SK-N-SH (cell line): ENCODE results near the gene NR6A1. TPM values are rescaled to one million over a fixed set of nuclear protein-coding genes. Genes with fewer than 3 reads are reported as not detected.

ENCODE experiments used
- CTCF ChIA-PET: fragments of 300-600, 350-600 bp; formaldehyde crosslinking; extraction: SDS; loops from one replicate; lab custom pipeline; 2021; lab: Yijun Ruan, JAX
- POLR2A ChIA-PET: fragments of 350-600 bp; sonication (Branson Sonifier 250); formaldehyde crosslinking; extraction: SDS; loops from one replicate; lab custom pipeline; 2020; ENCODE audit warnings: antibody characterized with exemption, inconsistent platforms; lab: Yijun Ruan, JAX
- DNase-seq: peaks from one replicate; pipeline ENCODE4 v3.0.0; 2012
- H2AFZ ChIP-seq: fragments of 200-600 bp; sonication (generic); 2 replicates; pipeline ENCODE4 v1.8.1; 2016; ENCODE audit warnings: antibody characterized with exemption, mild to moderate bottlenecking, low read depth
- H3F3A ChIP-seq: fragments of 200-600 bp; sonication (generic); replicated peaks from 2 replicates; pipeline ENCODE3; 2016; ENCODE audit warnings: antibody characterized with exemption, mild to moderate bottlenecking; ENCODE audit not compliant: insufficient read depth
- H3K27ac ChIP-seq, 2 experiments: fragments of 200-500 bp in 1 of 2; fragments of 200-600 bp in 1 of 2; sonication (Bioruptor generic) in 1 of 2; sonication (generic), shearing (Covaris generic) in 1 of 2; 2 replicates each; pipeline versions ENCODE4 v1.5.1 to v1.6.1; 2014 to 2016; ENCODE audit warnings: low read depth in 2 of 2, inconsistent platforms in 1 of 2, low read length in 1 of 2, mild to moderate bottlenecking in 1 of 2, mixed read lengths in 1 of 2
- H3K27me3 ChIP-seq: fragments of 200-600 bp; sonication (generic), shearing (Covaris generic); 2 replicates; pipeline ENCODE4 v1.6.1; 2016; ENCODE audit warnings: mixed run types; ENCODE audit not compliant: insufficient read depth
- H3K36me3 ChIP-seq, 2 experiments: fragments of 200-500 bp in 1 of 2; fragments of 200-600 bp in 1 of 2; sonication (Bioruptor generic) in 1 of 2; sonication (generic) in 1 of 2; replicated peaks in 1 of 2; 2 replicates each; pipeline versions ENCODE3 to v1.5.1; 2014 to 2016; ENCODE audit warnings: low read length in 1 of 2, mild to moderate bottlenecking in 1 of 2; ENCODE audit not compliant: insufficient read depth in 2 of 2, control insufficient read depth in 1 of 2
- H3K4me1 ChIP-seq, 2 experiments: fragments of 200-500 bp in 1 of 2; fragments of 200-600 bp in 1 of 2; sonication (Bioruptor generic) in 1 of 2; sonication (generic), shearing (Covaris generic) in 1 of 2; 2 replicates each; pipeline versions ENCODE4 v1.5.1 to v1.6.1; 2014 to 2016; ENCODE audit warnings: low read depth in 1 of 2, low read length in 1 of 2, mixed run types in 1 of 2; ENCODE audit not compliant: insufficient read depth in 2 of 2, control insufficient read depth in 1 of 2
- H3K4me2 ChIP-seq: fragments of 200-600 bp; sonication (generic), shearing (Covaris generic); 2 replicates; pipeline ENCODE4 v1.6.1; 2017; ENCODE audit warnings: mixed run types
- H3K4me3 ChIP-seq, 2 experiments: fragments of 200-500 bp in 1 of 2; fragments of 200-600 bp in 1 of 2; sonication (Bioruptor generic) in 1 of 2; sonication (generic), shearing (Covaris generic) in 1 of 2; 2 replicates each; pipeline versions ENCODE4 v1.5.1 to v1.8.1; 2014 to 2016; ENCODE audit warnings: low read depth in 2 of 2, inconsistent platforms in 1 of 2, low read length in 1 of 2, mild to moderate bottlenecking in 1 of 2, mixed read lengths in 1 of 2, moderate library complexity in 1 of 2
- H3K79me2 ChIP-seq: fragments of 200-600 bp; sonication (generic); 2 replicates; pipeline ENCODE4 v1.8.1; 2017; ENCODE audit warnings: mild to moderate bottlenecking; ENCODE audit not compliant: insufficient read depth
- H3K9ac ChIP-seq: fragments of 200-600 bp; sonication (generic); 2 replicates; pipeline ENCODE4 v1.6.1; 2017; ENCODE audit warnings: mixed run types
- H3K9me2 ChIP-seq: fragments of 200-600 bp; sonication (generic); 2 replicates; pipeline ENCODE4 v1.6.1; 2017; ENCODE audit warnings: mixed run types
- H3K9me3 ChIP-seq: fragments of 200-600 bp; sonication (generic); 2 replicates; pipeline ENCODE4 v1.6.1; 2017; ENCODE audit warnings: mixed run types, mild to moderate bottlenecking, moderate library complexity
- H4K20me1 ChIP-seq: fragments of 200-600 bp; sonication (generic); 2 replicates; pipeline ENCODE4 v1.6.1; 2017; ENCODE audit warnings: mild to moderate bottlenecking, mixed run types; ENCODE audit not compliant: insufficient read depth
- CHD2 ChIP-seq: fragments of 150-350 bp; IDR thresholded peaks from 2 replicates; pipeline ENCODE4 v1.6.1; 2018; ENCODE audit warnings: low read length; ENCODE audit not compliant: partially characterized antibody
- CTCF ChIP-seq: fragments of 200-600 bp; sonication (generic); IDR thresholded peaks from 2 replicates; pipeline ENCODE4 v1.6.1; 2017; ENCODE audit warnings: antibody characterized with exemption, mild to moderate bottlenecking, moderate library complexity
- FOSL2 ChIP-seq: IDR thresholded peaks from 2 replicates; pipeline ENCODE4 v1.4.0; 2012; ENCODE audit warnings: low read depth, mild to moderate bottlenecking, moderate library complexity, borderline replicate concordance
- FOXM1 ChIP-seq: IDR thresholded peaks from 2 replicates; pipeline ENCODE4 v1.4.0; 2012; ENCODE audit warnings: low read depth, mild to moderate bottlenecking
- GABPA ChIP-seq: IDR thresholded peaks from 2 replicates; pipeline ENCODE4 v1.4.0; 2012; ENCODE audit warnings: low read depth, mild to moderate bottlenecking
- GATA2 ChIP-seq: sonication (generic); formaldehyde crosslinking; IDR thresholded peaks from 2 replicates; pipeline ENCODE4 v1.5.0; 2020; ENCODE audit warnings: mild to moderate bottlenecking, missing genetic modification reagents
- JUND ChIP-seq: IDR thresholded peaks from 2 replicates; pipeline ENCODE4 v1.4.0; 2012
- MAX ChIP-seq: IDR thresholded peaks from 2 replicates; pipeline ENCODE4 v1.4.0; 2012; ENCODE audit warnings: low read depth
- MXI1 ChIP-seq: IDR thresholded peaks from 2 replicates; pipeline ENCODE4 v1.6.1; 2012; ENCODE audit warnings: mild to moderate bottlenecking, low read depth, low read length, improper control_type of control experiment
- NFIC ChIP-seq: IDR thresholded peaks from 2 replicates; pipeline ENCODE4 v1.4.0; 2012; ENCODE audit warnings: borderline replicate concordance
- NRF1 ChIP-seq: IDR thresholded peaks from 2 replicates; pipeline ENCODE4 v1.6.1; 2012; ENCODE audit warnings: low read depth, mild to moderate bottlenecking, low read length
- POLR2AphosphoS5 ChIP-seq: IDR thresholded peaks from 2 replicates; pipeline ENCODE4 v1.6.1; 2012; ENCODE audit warnings: low read depth, low read length
- RAD21 ChIP-seq: IDR thresholded peaks from 2 replicates; pipeline ENCODE4 v1.6.1; 2012; ENCODE audit warnings: mild to moderate bottlenecking, low read length
- RCOR1 ChIP-seq: fragments of 150-350 bp; IDR thresholded peaks from 2 replicates; pipeline ENCODE4 v1.6.1; 2017; ENCODE audit warnings: antibody characterized with exemption, low read length
- REST ChIP-seq: IDR thresholded peaks from 2 replicates; pipeline ENCODE4 v1.6.1; 2012; ENCODE audit warnings: mild to moderate bottlenecking, low read depth, low read length, moderate library complexity
- RXRA ChIP-seq: IDR thresholded peaks from 2 replicates; pipeline ENCODE4 v1.4.0; 2012; ENCODE audit warnings: low read depth, mild to moderate bottlenecking, borderline replicate concordance
- SMC3 ChIP-seq: IDR thresholded peaks from 2 replicates; pipeline ENCODE4 v1.6.1; 2012; ENCODE audit warnings: low read depth, low read length, improper control_type of control experiment
- TCF12 ChIP-seq: IDR thresholded peaks from 2 replicates; pipeline ENCODE4 v1.4.0; 2012
- TEAD4 ChIP-seq: IDR thresholded peaks from 2 replicates; pipeline ENCODE4 v1.4.0; 2012; ENCODE audit warnings: mild to moderate bottlenecking, borderline replicate concordance; ENCODE audit not compliant: insufficient read depth
- ZBTB33 ChIP-seq: IDR thresholded peaks from 2 replicates; pipeline ENCODE4 v1.4.0; 2012; ENCODE audit warnings: low read depth, borderline replicate concordance
- WGBS: methylation state at CpG from one replicate; pipeline ENCODE4 v1.1.6; 2017; ENCODE audit warnings: low lambda C conversion rate; 5-methylcytosine and 5-hydroxymethylcytosine counted together
- polyA plus RNA-seq, 3 experiments: library from polyadenylated mRNA; depleted of rRNA; stranded (reverse); fragments of >200 nt; gene quantifications; 2 replicates each; pipeline ENCODE4 v1.2.3, GENCODE V29; 2012

NR6A1 gene
- polyA plus RNA-seq, 1 of the 3 experiments (the other 2 are of a cell fraction), result 1.2 TPM

- WGBS, result 84% methylated on average over 6 of the region's 6 CpGs
These were observed 174.8 kb downstream of the NR6A1 start for GRCh38 chr9:124596172-124596839.

More at GRCh38 chr9:124596172-124596839, 174.8 kb downstream of the NR6A1 start:
- H4K20me1 ChIP-seq, result no peaks in the 10 kb centered on the region
- H3K9me2 ChIP-seq, result no peaks in the 10 kb centered on the region
- no peaks in the 10 kb centered on the region for H3K79me2 ChIP-seq
- H3K9me3 ChIP-seq, result no peaks in the 10 kb centered on the region
- H2AFZ ChIP-seq, result no peak overlapping the region
- no peaks in the 10 kb centered on the region for H3K27me3 ChIP-seq
- no peaks in the 10 kb centered on the region for H3K36me3 ChIP-seq
- H3K9ac ChIP-seq, result no peak overlapping the region
- CTCF ChIA-PET, result interaction anchor here (0.8 to 7.2 kb wide), 10 partner anchors 9 to 115 kb away, joined by 3 to 45 read pairs (median 4); no protein-coding TSS in a partner anchor
- no peak overlapping the region for H3K4me3 ChIP-seq
- peaks cover 8 to 19% of the 10 kb centered on the region in 2 experiments; a peak in 3 of 4 replicates for H3K4me1 ChIP-seq
- H3K27ac ChIP-seq, result no peak overlapping the region
- no peaks in the 10 kb centered on the region for H3F3A ChIP-seq
- TF ChIP-seq POLR2AphosphoS5 (no peak), FOXM1 (no peak), MXI1 (no peak), ZBTB33 (no peak), NFIC (no peak), JUND (no peak), TEAD4 (no peak), CTCF (no peak), RCOR1 (no peak), RAD21 (no peak), SMC3 (no peak), RXRA (no peak), GATA2 (CRISPR knock-in tag) (no peak), FOSL2 (no peak), CHD2 (no peak), MAX (no peak), REST (no peak), TCF12 (no peak), GABPA (no peak), NRF1 (no peak)
- DNase-seq, result no peak
- H3K4me2 ChIP-seq, result no peak overlapping the region
- POLR2A ChIA-PET, result no interaction called here
